ENCODE measurements around the gene SELENBP1.

The SELENBP1 gene

DNA sequence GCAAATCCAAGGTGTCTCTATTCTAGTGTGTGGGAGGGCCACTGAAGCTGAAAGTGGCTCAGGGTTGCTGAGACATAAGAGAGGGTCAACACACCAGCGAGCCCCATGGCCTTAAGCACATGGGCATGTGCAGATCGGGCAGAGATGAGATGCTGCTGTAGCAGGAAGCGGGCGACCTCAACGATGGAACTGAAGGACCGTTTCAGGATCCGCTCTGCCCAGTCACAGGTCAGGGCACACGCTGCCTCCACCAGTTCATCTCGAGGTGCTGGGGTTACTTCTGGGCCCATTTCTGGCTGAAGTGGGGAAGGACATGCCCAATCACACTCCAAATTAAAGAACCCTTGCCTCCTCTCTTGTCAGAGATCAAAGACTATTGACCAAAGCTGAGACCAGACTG lies 28.9 kb downstream of the SELENBP1 start:
- DNase-seq (ENCODE audit: low spot score), result no peak

DNA sequence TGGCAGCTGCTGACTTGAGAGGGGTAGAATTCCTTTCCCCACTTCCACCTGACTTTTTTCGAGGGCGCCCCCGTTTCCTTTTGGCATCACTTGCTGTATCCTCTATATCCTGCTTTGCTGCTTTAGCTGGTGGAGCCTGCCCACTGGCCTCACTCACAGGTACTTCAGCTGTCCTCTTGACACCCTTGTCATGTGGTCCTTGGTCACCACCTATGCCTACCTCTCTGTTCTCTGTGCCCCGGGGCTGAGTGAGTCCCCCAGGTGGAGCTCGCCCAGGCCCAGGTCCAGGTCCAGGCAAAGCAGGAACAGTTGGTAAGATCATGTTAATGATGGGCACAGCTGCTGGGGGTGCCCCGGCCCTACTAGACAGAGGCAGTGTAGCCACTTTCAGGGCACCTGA lies 29.9 kb downstream of the SELENBP1 start:
- DNase-seq (ENCODE audit: low spot score), result no peak

DNA sequence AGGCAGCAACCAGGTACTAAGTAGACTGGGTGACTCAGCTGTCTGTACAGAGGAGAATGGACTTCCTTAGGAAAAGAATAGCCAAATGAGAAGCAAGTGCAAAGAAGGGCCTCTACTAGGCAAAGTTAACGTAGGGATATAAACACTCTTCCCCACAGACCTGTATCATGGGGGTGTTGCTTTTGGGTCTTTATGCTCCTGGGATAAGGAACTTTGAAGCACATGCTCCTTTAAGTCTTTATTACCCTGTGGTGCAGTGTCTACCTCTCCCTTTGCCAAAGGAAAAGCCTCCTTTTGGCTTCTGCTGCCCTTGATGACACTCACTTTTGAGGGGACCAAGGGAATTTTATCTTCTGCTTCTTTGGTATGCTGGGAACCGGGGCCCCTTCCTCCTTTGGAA lies 30.5 kb downstream of the SELENBP1 start:
- DNase-seq (ENCODE audit: low spot score), result no peak

DNA sequence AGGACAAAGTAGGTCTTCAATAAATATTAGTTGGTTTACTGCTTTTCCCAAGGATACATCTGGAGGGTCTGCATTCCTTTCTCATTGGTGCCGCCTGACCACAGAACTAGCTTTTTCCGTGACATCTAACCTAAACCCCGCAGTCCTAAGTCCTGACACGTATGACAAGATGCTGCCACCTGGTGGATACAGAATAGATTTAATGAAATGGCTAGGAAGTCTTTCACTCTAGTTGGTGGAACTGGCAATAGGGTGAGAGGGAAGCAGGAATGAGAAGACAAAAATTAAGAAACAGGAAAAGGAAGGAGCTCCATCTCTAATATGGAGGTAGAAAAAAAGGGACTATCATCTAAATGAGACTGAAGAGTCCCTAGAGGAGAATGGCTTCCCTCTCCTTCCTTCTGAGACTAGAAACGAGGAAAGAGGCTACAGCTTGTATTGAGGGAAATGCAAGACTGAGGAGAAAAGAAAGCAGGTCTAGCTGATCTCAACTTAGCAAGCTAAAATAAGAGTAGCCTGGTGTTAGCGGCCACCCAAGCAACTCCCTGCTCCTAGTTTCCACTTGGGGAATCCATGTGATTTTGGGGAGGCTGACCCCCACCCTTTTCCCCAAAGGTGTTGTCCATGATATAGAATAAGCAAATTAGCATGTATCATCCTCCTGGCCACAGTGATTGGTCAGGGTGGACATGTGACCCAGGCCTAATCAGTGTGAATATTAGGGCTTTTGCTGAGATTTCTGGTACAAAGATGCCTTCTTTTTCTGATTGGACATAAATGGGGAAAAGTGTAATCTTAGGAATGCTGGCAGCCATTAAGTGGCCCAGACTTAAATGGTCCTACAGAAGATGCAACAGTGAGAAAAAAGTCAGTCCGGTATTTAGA lies 31.4 kb downstream of the SELENBP1 start:
- DNase-seq (ENCODE audit: low spot score), result peak; percentile 73

DNA sequence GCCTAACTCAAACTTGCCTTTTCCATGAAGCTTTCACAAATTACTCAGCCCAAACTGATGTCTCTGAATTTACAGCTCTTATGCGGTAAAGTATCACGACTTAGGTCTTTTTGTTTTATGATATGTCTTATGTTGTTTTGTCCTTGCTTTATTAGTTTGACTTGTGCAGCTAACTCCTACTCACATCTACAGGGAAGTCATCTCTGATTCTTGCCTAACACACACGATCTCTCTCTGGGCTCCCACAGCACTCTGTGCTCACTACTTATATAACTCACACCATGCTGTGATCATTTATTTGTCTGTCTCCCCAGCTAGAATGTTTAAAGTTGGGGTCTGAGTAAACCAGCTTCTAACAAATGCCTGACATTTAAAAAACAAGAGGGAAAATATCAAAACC lies 35.9 kb downstream of the SELENBP1 start:
- no peak for DNase-seq (ENCODE audit: low spot score)

DNA sequence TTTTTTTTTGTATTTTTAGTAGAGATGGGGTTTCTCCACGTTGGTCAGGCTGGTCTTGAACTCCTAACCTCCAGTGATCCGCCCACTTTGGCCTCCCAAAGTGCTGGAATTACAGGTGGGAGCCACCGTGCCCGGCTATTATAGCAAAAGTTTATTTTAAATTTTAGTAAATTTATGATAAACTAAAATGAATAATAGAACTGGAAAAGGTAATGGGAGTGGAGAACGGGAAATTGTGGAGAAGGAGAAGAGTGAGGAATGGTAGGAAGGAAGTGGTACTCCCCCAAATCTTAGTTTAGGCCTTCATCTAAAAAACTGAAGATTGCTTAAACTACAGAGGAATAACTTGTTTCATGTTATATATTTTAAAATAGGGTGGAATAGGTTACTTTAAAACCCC lies 37.7 kb downstream of the SELENBP1 start:
- DNase-seq (ENCODE audit: low spot score), result no peak

DNA sequence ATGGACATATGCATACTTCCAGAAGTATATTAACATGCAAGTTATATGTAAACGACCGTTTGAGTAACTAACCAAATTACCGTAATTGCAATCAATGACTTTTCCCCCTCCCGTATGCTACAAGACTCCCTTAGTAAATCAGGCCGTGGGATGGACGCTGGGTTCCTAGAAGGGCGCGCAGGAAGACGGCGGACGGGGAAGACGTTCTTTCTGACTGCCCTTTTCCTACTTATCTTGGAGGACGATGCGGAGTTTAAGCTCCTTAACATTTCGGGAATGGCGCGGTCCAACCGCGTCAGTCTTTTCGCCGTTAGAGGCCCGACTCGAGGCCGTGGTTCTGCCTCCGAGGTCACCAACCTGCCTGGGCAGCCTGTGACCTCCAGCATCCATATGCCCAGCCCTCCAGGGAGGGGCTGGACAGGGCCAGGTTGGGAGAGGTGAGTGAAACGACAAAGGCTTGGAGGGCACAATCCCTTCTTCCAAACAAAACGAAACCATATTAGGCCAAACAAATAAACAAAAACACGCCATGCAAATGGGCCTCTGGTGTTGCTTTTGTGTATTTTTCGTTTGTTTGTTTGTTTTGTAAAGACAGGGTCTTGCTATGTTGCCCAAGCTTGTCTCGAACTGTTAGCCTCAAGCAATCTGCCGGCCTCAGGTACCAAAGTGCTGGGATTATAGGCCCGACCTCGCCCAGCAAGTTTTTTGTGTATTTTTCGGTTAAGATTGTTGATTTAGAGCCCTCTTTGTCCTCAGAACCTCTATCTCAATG lies 44.4 kb downstream of the SELENBP1 start:
- peak; percentile 45 for DNase-seq (ENCODE audit: low spot score)

DNA sequence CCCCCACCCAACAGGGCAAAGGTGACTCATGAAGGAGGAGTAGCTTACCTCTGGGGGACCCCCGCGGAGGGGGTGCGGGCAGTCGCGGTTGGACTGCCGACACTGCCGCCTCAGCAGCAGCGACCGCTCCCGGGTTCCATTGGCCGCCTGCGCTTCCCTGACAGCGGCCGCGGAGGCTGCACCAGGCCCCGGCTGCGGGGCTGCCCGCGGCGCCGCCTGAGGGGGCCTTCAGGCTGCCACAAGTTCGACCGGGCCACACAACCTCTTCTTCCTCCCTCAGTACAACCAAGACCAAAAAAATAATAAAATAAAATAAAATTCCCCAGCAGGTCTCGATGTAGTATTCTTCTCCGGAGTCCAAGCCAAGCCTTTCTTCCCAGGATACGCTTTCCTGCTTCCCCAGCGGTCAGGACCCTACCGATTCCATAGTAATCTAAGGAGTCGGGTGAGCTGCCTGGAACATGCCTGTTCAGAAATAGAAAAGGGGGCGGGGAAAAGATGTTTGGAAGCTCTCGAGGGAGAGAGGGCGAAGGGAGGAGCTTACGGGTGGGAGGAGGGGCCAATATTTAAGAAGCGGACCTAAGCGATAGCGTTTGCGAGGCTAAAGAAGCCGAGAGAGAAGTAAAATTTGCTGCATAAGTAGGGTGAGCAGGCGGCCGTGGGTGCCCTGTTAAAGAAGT lies 45.1 kb downstream of the SELENBP1 start, which contains the start of gene PI4KB:
PI4KB (minus strand) TSS at position 194 of the 680 bp plus-strand sequence. CDS start 10,935 bp downstream, outside the sequence.
- peak; percentile 97 for DNase-seq (ENCODE audit: low spot score)

DNA sequence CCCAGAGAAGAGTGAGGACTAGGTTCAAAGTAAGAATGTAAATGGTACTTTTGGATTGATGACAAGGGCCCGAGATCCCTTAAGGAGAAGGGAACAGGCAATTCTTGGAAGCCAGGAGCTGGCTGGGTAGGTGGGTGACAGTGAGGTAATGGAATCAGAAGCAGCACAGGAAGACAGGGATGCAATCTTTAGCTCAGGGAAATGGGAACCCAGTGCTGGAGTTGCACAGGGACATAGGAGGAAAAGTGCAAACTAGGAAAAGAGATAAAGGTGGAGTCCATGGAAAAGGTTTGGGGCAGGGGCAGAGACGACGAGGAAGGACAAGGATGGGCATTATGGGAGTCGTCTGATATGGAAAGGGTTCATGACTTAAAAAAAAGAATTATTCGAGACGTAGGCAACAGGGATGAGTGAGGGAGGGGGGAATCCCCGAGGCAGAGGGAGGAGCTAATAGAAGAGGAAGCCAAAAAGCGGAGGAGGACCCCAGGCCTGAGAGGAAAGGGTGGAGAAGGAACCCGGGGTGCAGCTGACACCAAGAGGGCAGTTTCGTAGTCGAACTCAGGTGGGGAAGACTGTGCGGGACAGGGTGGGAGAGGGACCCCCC lies 45.8 kb downstream of the SELENBP1 start:
- DNase-seq (ENCODE audit: low spot score), result no peak

DNA sequence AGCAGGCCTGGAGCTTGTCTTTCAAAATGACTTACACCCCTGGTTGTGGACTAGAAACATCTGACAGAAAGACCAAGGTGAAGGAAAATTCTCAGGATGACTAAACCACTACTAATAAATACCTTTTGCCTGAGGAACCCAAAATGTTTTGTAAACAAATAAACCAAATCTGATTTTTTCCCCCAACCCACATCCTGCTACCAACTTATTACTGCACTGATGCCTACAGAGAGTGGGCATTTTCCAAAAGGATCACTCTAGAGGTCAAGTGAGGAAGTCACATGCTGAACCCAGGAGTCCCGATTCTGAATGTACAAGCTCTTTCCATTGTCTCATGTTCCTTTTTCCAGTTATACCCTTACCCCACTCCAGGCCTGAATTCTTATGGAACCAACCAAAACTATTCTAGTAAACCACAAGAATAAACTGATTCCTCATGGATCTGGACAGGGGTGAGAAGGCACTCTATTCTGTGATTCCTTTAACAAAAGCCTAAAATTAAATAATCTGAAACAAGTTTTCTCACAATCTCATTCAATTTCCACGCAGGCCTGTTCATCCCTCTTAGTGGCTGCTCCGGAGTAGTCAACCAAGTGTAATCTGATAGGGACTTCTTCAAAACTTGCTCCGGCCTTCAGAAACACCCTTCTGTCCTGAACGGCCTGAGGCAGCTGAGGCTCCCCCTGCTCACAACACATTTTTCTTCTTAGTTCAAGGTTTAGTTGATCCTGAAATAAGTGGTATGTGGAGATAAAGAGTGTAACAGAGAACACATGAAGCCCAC lies 46.7 kb downstream of the SELENBP1 start:
- no peak for DNase-seq (ENCODE audit: low spot score)

DNA sequence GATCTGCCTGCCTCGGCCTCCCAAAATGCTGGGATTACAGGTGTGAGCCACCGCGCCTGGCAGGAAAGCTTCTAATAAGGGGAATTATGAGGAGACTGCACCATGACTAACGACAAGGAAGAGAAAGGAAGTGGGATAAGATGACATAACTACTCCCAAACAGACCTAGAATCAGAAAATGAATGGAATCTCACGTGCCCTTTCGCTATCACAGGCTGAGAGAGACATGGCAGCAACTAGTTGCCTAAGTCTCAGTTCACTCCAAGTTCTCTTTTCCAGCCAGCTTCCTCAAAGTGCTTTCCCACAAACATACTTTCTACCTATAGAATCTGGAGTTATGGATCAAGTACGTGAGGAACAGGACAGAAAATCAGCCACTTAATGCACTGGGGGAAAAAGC lies 47.3 kb downstream of the SELENBP1 start:
- no peak for DNase-seq (ENCODE audit: low spot score)

DNA sequence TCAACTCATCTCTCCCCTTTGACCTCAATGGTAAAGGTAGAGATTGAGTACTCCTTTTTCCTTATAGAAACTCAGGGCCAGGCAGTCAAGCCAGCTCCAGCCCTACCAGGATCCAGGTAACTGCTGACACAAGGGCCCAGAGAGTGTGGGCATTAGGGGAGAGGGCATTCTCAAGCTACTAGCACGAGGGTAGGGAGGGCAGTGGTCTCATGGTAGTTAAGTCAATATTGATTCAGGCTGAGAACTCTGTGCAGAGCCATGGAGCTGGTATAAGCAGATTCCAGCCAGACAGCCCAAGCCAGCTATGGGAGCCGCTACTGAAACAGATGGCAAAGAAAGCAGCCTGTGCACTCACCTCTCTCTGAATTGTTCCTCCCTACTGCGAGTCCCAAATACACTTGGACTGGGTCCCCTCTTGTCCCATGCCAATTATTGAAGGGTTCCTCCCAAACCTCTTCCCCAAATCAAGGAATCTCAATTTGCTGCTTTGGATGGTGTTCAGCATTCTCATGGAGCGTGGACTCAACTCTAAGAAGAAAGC lies 48.0 kb downstream of the SELENBP1 start:
- no peak for DNase-seq (ENCODE audit: low spot score)

DNA sequence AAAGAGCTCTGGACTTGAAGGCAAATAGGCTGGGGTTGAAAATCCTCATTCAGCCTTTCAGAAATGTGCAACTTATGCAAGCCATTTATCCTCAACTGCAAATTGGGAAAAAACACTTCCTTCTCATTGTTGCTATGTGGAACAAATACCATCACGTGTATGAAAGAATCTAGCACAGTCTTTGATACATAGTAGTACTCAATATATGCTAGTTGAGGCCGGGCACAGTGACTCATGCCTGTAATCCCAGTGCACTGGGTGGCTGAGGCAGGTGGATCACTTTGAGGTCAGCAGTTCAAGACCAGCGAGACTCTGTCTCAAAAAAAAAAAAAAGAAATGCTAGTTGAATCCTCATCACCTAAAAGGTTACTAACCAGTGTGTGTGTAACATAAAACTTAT lies 53.5 kb downstream of the SELENBP1 start:
- no peak for DNase-seq (ENCODE audit: low spot score)

DNA sequence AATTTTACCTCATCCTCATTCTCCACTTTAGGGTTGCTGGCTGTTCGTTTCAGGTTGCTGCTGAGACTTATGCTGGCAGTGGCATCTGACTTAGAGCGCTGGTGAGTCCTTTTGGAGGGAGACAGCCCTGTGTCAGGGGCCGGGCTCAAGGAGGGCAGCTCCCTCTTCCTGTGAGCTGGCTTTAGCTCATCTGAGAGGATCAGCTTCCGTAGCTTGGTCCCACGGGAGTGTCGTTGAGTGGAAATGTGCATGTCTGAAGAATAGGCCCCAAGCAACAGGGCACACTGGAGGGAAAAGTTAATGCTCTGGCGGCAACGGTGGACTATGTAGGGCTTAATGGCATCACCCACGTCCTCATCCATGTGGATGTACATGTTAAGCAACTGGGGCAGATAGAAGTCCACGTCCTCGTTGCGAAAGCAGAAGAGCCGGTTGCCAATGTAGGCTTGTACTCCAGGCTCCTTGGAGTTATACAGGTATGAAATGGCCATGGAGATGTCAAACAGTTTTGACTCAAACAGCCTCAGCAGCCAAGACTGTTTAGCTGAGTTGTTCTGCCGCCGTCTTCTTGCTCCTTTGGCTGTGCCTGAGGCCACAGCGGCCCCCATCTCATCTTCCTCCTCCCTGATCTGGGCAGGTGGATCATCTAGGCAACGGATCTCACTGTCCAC lies 56.8 kb downstream of the SELENBP1 start:
- peak; percentile 75 for DNase-seq (ENCODE audit: low spot score)

All from D341Med (cell line).